Neural cell (in vitro differentiated cells): Measurements from ENCODE around the gene CD226. TPM values are rescaled to one million over a fixed set of nuclear protein-coding genes. Genes with fewer than 3 reads are reported as not detected.

ENCODE experiments used
- H2AFZ ChIP-seq: fragments of 200-600, 300-800 bp; sonication (generic), shearing (Covaris generic); 2 replicates; pipeline ENCODE4 v1.6.0; 2014; ENCODE audit warnings: low read depth, mild to moderate bottlenecking, antibody characterized with exemption, low read length, moderate library complexity
- H3F3A ChIP-seq: fragments of 200-600 bp; shearing (Covaris generic); 2 replicates; pipeline ENCODE4 v1.6.1; 2016; ENCODE audit warnings: mild to moderate bottlenecking, moderate library complexity, mixed read lengths, antibody characterized with exemption, low read length; ENCODE audit not compliant: insufficient read depth, poor library complexity, severe bottlenecking
- H3K27ac ChIP-seq: fragments of 200-600, 300-800 bp; sonication (generic), shearing (Covaris generic); 2 replicates; pipeline ENCODE4 v1.5.1; 2014; ENCODE audit warnings: mild to moderate bottlenecking, low read length, moderate library complexity
- H3K27me3 ChIP-seq: fragments of 300-800, 200-600 bp; sonication (generic), shearing (Covaris generic); 2 replicates; pipeline ENCODE4 v1.6.0; 2014; ENCODE audit warnings: mild to moderate bottlenecking, low read depth, low read length, moderate library complexity; ENCODE audit not compliant: insufficient read depth
- H3K36me3 ChIP-seq: fragments of 300-800, 200-600 bp; sonication (generic), shearing (Covaris generic); 2 replicates; pipeline ENCODE4 v1.5.1; 2014; ENCODE audit warnings: mild to moderate bottlenecking, antibody characterized with exemption, low read length, moderate library complexity; ENCODE audit not compliant: insufficient read depth
- H3K4me2 ChIP-seq: fragments of 300-800, 200-600 bp; sonication (generic), shearing (Covaris generic); 2 replicates; pipeline ENCODE4 v1.6.0; 2014; ENCODE audit warnings: mild to moderate bottlenecking, low read length
- H3K4me3 ChIP-seq: fragments of 300-800, 200-600 bp; sonication (generic), shearing (Covaris generic); 2 replicates; pipeline ENCODE4 v1.5.1; 2014; ENCODE audit warnings: mild to moderate bottlenecking, low read length, moderate library complexity
- H3K79me2 ChIP-seq: fragments of 200-600 bp; shearing (Covaris generic); replicated peaks from 2 replicates; pipeline ENCODE4 v1.6.0; 2014; ENCODE audit warnings: mild to moderate bottlenecking, low read length, moderate library complexity; ENCODE audit not compliant: insufficient read depth
- H3K9ac ChIP-seq: fragments of 300-800, 200-600 bp; sonication (generic), shearing (Covaris generic); 2 replicates; pipeline ENCODE4 v1.6.1; 2016; ENCODE audit warnings: mild to moderate bottlenecking, low read length, mixed read lengths
- H3K9me2 ChIP-seq: fragments of 200-600 bp; shearing (Covaris generic); 2 replicates; pipeline ENCODE4 v1.6.1; 2016; ENCODE audit warnings: mild to moderate bottlenecking, low read length, mixed read lengths; ENCODE audit not compliant: insufficient read depth
- H3K9me3 ChIP-seq: fragments of 200-600, 300-800 bp; sonication (generic), shearing (Covaris generic); 2 replicates; pipeline ENCODE4 v1.6.1; 2016; ENCODE audit warnings: mild to moderate bottlenecking, mixed run types, low read length, moderate library complexity, mixed read lengths
- H4K20me1 ChIP-seq: fragments of 200-600 bp; shearing (Covaris generic); 2 replicates; pipeline ENCODE4 v1.6.1; 2016; ENCODE audit warnings: mild to moderate bottlenecking, mixed run types; ENCODE audit not compliant: insufficient read depth
- EP300 ChIP-seq: fragments of 450-650 bp; conservative IDR thresholded peaks from 2 replicates; pipeline ENCODE4 v1.6.1; 2014; ENCODE audit warnings: antibody characterized with exemption, mild to moderate bottlenecking, moderate library complexity; ENCODE audit not compliant: poor library complexity, severe bottlenecking
- EZH2 ChIP-seq: fragments of 200-600, 300-800 bp; shearing (Covaris generic), sonication (generic); IDR thresholded peaks from 2 replicates; pipeline ENCODE4 v1.6.1; 2014; ENCODE audit warnings: antibody characterized with exemption, low read length, borderline replicate concordance, mild to moderate bottlenecking; ENCODE audit not compliant: insufficient read depth, poor library complexity, severe bottlenecking
- MXI1 ChIP-seq: fragments of 450-650 bp; conservative IDR thresholded peaks from 2 replicates; pipeline ENCODE4 v1.6.1; 2014; ENCODE audit warnings: antibody characterized with exemption, mild to moderate bottlenecking; ENCODE audit not compliant: poor library complexity, severe bottlenecking
- POLR2AphosphoS5 ChIP-seq: IDR thresholded peaks from 2 replicates; pipeline ENCODE4 v1.6.1; 2012
- RAD21 ChIP-seq: fragments of 450-650 bp; conservative IDR thresholded peaks from 2 replicates; pipeline ENCODE4 v1.6.1; 2014; ENCODE audit warnings: antibody characterized with exemption, mild to moderate bottlenecking, moderate library complexity
- SMC3 ChIP-seq: fragments of 450-650 bp; conservative IDR thresholded peaks from 2 replicates; pipeline ENCODE4 v1.6.1; 2014; ENCODE audit warnings: antibody characterized with exemption, mild to moderate bottlenecking, moderate library complexity; ENCODE audit not compliant: poor library complexity
- TAF1 ChIP-seq: IDR thresholded peaks from 2 replicates; pipeline ENCODE4 v1.6.1; 2012; ENCODE audit warnings: low read depth
- polyA plus RNA-seq: library from polyadenylated mRNA; depleted of rRNA; stranded (reverse); fragments of >200 nt; gene quantifications from 2 replicates; pipeline ENCODE4 v1.2.3, GENCODE V29; 2014
- TF ChIP-seq, protein P1 (sequence below): IDR thresholded peaks from 2 replicates; pipeline ENCODE4 v1.6.1; 2012; ENCODE audit warnings: borderline replicate concordance
- TF ChIP-seq, protein P2 (sequence below): fragments of 450-650 bp; IDR thresholded peaks from 2 replicates; pipeline ENCODE4 v1.5.1; 2014; ENCODE audit warnings: antibody characterized with exemption, mild to moderate bottlenecking, moderate library complexity; ENCODE audit not compliant: poor library complexity, severe bottlenecking

The CD226 gene
- polyA plus RNA-seq, 1 donor from 2014 or later: 0.11 TPM

- no peak for TF ChIP-seq EZH2
- TF ChIP-seq, protein P1, sequence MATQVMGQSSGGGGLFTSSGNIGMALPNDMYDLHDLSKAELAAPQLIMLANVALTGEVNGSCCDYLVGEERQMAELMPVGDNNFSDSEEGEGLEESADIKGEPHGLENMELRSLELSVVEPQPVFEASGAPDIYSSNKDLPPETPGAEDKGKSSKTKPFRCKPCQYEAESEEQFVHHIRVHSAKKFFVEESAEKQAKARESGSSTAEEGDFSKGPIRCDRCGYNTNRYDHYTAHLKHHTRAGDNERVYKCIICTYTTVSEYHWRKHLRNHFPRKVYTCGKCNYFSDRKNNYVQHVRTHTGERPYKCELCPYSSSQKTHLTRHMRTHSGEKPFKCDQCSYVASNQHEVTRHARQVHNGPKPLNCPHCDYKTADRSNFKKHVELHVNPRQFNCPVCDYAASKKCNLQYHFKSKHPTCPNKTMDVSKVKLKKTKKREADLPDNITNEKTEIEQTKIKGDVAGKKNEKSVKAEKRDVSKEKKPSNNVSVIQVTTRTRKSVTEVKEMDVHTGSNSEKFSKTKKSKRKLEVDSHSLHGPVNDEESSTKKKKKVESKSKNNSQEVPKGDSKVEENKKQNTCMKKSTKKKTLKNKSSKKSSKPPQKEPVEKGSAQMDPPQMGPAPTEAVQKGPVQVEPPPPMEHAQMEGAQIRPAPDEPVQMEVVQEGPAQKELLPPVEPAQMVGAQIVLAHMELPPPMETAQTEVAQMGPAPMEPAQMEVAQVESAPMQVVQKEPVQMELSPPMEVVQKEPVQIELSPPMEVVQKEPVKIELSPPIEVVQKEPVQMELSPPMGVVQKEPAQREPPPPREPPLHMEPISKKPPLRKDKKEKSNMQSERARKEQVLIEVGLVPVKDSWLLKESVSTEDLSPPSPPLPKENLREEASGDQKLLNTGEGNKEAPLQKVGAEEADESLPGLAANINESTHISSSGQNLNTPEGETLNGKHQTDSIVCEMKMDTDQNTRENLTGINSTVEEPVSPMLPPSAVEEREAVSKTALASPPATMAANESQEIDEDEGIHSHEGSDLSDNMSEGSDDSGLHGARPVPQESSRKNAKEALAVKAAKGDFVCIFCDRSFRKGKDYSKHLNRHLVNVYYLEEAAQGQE: no peak
- TF ChIP-seq, protein P2, sequence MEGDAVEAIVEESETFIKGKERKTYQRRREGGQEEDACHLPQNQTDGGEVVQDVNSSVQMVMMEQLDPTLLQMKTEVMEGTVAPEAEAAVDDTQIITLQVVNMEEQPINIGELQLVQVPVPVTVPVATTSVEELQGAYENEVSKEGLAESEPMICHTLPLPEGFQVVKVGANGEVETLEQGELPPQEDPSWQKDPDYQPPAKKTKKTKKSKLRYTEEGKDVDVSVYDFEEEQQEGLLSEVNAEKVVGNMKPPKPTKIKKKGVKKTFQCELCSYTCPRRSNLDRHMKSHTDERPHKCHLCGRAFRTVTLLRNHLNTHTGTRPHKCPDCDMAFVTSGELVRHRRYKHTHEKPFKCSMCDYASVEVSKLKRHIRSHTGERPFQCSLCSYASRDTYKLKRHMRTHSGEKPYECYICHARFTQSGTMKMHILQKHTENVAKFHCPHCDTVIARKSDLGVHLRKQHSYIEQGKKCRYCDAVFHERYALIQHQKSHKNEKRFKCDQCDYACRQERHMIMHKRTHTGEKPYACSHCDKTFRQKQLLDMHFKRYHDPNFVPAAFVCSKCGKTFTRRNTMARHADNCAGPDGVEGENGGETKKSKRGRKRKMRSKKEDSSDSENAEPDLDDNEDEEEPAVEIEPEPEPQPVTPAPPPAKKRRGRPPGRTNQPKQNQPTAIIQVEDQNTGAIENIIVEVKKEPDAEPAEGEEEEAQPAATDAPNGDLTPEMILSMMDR: no peak
- TF ChIP-seq RAD21: no peak
- TF ChIP-seq MXI1: no peak
- no peak for TF ChIP-seq EP300
- TF ChIP-seq POLR2AphosphoS5: no peak
- TF ChIP-seq SMC3: no peak
- TF ChIP-seq TAF1: no peak
- H3K27me3 ChIP-seq: no peaks in the 10 kb centered on the region
- H3K27ac ChIP-seq: no peak overlapping the region
- H4K20me1 ChIP-seq: no peaks in the 10 kb centered on the region
- no peaks in the 10 kb centered on the region for H3K9me2 ChIP-seq
- no peaks in the 10 kb centered on the region for H3K36me3 ChIP-seq
- H3K9me3 ChIP-seq: no peaks in the 10 kb centered on the region
- H3K79me2 ChIP-seq: no peaks in the 10 kb centered on the region
- no peak overlapping the region for H3K4me3 ChIP-seq
- no peak overlapping the region for H3K4me2 ChIP-seq
- no peaks in the 10 kb centered on the region for H3F3A ChIP-seq
- H2AFZ ChIP-seq: no peak overlapping the region
- H3K9ac ChIP-seq: no peak overlapping the region
Observed at GRCh38 chr18:69820538-69820937, 127.1 kb downstream of the CD226 start.

- TF ChIP-seq, protein P1: no peak
- no peak for TF ChIP-seq EP300
- TF ChIP-seq POLR2AphosphoS5: no peak
- no peak for TF ChIP-seq MXI1
- TF ChIP-seq RAD21: no peak
- H2AFZ ChIP-seq: no peak overlapping the region
- no peaks in the 10 kb centered on the region for H4K20me1 ChIP-seq
- H3F3A ChIP-seq: no peaks in the 10 kb centered on the region
- H3K9me2 ChIP-seq: no peaks in the 10 kb centered on the region
- no peaks in the 10 kb centered on the region for H3K9me3 ChIP-seq
- no peak overlapping the region for H3K9ac ChIP-seq
- H3K4me2 ChIP-seq: no peak overlapping the region
- H3K27me3 ChIP-seq: no peaks in the 10 kb centered on the region
- H3K4me3 ChIP-seq: no peak overlapping the region
- H3K79me2 ChIP-seq: no peaks in the 10 kb centered on the region
- no peaks in the 10 kb centered on the region for H3K36me3 ChIP-seq
- H3K27ac ChIP-seq: no peak overlapping the region
Observed at GRCh38 chr18:69819460-69819859, 128.2 kb downstream of the CD226 start.
